ENCODE results near the gene TSACC.

TSACC gene

DNA sequence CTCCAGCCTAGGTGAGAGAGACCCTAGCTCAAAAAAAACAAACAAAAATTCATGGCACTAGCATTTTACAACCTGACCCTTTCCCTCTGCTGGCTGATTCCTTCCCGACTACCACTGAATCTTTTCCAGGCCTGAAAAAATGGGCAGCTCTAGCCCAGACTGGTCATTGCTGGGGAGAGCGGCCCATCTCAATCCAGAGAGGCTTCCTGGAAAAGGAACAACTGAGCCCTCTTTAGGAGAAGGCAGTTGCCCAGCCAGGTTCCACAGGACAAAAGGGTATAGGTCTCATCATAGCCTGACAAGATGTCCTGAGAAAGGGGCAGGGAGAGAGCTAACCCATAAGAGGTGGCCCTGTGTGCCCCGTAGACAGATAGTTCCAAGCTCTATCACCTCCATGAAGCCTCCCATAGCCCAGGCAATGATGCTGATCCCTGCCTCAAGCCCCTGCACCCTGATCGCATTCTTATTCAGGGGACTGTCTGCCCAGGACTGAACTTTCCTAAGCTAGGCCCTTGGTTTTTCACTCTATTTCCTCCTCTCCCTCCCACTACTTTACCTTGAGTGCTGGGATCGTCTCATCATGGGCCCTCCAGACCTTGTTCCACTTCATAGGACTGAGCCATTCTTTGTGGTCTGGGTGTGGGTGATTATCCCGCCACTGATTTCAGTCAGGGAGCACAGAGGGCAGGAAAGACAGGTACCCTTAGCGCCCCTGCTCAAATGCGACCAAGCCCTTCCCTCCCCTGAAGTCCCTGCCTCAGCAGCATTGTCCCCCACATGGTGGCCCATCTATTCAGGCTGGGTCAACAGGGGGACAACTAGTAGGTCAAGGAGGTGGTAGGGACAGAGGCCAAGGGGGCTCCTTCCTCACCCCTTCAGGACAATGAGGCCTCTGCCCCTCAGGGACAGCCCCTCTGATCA is 48.9 kb downstream of the TSACC start:
- H3K27ac ChIP-seq (ENCODE audit: low read depth, low read length) = no peak overlapping the region
- peaks cover 46% of the 10 kb centered on the region for H3K27me3 ChIP-seq (ENCODE audit: insufficient read depth, low read length)
- H3K79me2 ChIP-seq (ENCODE audit: control insufficient read depth, insufficient read depth, low read length, unreplicated experiment) = no peaks in the 10 kb centered on the region
- no peak overlapping the region for H2AFZ ChIP-seq (ENCODE audit: low read length, unreplicated experiment)
- no peaks in the 10 kb centered on the region for H3K36me3 ChIP-seq (ENCODE audit: insufficient read depth, low read length)
- H3K4me3 ChIP-seq (ENCODE audit: low read depth, low read length) = no peak overlapping the region
- no peaks in the 10 kb centered on the region for H3K4me1 ChIP-seq (ENCODE audit: control insufficient read depth, insufficient read depth, low read length, unreplicated experiment)

GRCh38 chr1:156387870-156388173 is 49.5 kb downstream of the TSACC start:
- Histone ChIP-seq H2AFZ (ENCODE audit: low read length, unreplicated experiment) (no peak overlapping the region), H3K79me2 (ENCODE audit: control insufficient read depth, insufficient read depth, low read length, unreplicated experiment) (no peaks in the 10 kb centered on the region), H3K27ac (ENCODE audit: low read depth, low read length) (no peak overlapping the region), H3K36me3 (ENCODE audit: insufficient read depth, low read length) (no peaks in the 10 kb centered on the region), H3K27me3 (ENCODE audit: insufficient read depth, low read length) (peaks cover 46% of the 10 kb centered on the region), H3K4me3 (ENCODE audit: low read depth, low read length) (no peak overlapping the region), H3K4me1 (ENCODE audit: control insufficient read depth, insufficient read depth, low read length, unreplicated experiment) (no peaks in the 10 kb centered on the region)

DNA sequence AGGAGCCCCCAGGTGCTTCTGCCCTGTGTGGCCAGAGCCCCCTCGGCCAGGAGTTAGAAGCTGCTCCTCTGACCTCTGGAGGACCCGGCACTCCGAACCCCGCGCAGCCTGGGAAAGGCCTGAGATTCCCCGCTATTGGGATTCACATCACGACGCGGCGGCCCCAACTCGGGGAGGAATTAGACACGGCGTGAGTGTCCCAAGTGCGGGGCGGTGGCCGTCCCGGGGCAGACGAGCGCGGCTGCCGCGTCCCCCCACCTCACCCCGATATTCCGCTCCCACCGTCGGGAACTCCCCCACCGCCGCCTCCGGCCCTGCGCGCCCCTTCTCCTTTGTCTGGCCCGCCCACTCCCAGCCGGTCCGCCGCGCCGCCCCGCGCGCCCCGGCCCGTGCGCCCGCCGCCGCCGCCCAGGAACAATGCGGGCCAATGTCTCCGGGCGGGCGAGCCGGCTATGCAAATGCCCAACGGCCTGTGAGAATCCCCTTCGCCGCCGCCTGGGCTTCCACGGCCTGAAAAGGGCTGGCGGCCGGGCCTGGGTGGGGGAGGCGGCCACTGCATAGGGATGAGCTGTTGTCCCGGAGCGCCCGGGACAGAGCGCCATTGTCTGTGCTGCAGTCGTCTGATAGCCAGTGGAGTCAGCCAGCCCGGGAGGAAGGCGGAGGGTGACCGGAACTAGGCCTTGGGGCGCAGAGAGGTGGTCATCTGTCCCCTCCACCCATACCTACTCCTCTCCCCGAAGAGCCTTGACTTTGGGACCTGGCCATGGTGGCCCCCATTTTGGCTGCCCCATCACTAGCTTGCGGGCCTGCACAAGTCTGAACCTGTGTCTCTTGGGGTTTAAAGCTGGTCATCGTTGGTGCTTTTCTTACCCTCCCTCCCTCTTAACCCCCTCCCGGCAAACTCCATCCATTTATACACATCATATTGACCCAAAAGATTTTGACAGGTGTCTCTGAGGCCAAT is 50.1 kb downstream of the TSACC start:
- Histone ChIP-seq H3K79me2 (ENCODE audit: control insufficient read depth, insufficient read depth, low read length, unreplicated experiment) (no peaks in the 10 kb centered on the region), H3K36me3 (ENCODE audit: insufficient read depth, low read length) (no peaks in the 10 kb centered on the region), H3K27me3 (ENCODE audit: insufficient read depth, low read length) (peaks cover 46% of the 10 kb centered on the region), H3K4me1 (ENCODE audit: control insufficient read depth, insufficient read depth, low read length, unreplicated experiment) (no peaks in the 10 kb centered on the region), H2AFZ (ENCODE audit: low read length, unreplicated experiment) (no peak overlapping the region), H3K27ac (ENCODE audit: low read depth, low read length) (no peak overlapping the region), H3K4me3 (ENCODE audit: low read depth, low read length) (no peak overlapping the region)

- no peak overlapping the region for H3K4me3 ChIP-seq (ENCODE audit: low read depth, low read length)
- H3K79me2 ChIP-seq (ENCODE audit: control insufficient read depth, insufficient read depth, low read length, unreplicated experiment) = no peaks in the 10 kb centered on the region
- H3K27ac ChIP-seq (ENCODE audit: low read depth, low read length) = no peak overlapping the region
- H3K27me3 ChIP-seq (ENCODE audit: insufficient read depth, low read length) = peaks cover 46% of the 10 kb centered on the region
- H2AFZ ChIP-seq (ENCODE audit: low read length, unreplicated experiment) = no peak overlapping the region
- H3K4me1 ChIP-seq (ENCODE audit: control insufficient read depth, insufficient read depth, low read length, unreplicated experiment) = no peaks in the 10 kb centered on the region
- no peaks in the 10 kb centered on the region for H3K36me3 ChIP-seq (ENCODE audit: insufficient read depth, low read length)
Observed at GRCh38 chr1:156389311-156389710, 51.0 kb downstream of the TSACC start.

DNA sequence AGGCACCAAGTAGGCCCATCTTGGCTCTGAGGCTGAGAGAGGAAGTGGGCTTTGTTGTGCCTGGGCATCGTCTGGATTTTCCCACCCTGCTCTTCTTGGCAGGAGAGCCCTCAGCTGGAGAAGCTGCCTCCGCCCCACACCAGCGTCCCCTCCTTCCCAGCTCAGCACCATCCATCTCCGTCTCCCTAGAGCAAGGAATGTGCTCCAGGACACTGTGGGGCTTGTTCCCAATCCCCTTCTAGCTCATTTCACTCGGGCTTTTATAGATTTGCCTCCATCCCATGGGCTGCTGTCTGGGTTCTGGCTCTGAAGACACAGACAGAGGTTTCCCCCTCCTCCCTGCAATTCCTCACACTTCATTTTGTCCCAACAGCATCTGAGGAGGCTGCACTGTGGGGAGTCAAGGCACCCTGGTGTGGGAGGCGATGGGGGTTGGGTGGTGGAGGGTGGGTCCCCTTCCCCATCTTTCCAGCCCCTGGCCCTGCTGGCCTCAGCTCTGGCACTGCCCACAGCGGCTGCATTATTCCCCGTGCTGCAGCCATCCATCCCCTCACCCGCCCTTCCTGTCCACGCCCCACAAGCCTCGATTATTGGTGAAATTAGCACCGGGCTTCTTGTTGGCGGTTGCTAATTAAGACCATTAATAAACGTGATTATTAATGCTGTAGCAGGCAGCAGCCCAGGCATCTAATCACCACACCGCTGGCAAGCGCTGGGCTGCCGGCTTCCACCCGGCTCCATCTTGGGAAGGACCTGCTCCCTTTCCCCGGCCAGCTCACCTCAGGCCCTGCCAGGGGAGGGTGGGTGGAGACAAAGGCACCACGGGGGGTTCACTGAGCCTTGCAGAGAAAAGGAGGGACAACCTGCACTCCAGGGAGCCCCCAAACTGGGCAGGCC is 52.4 kb downstream of the TSACC start:
- no peaks in the 10 kb centered on the region for H3K4me1 ChIP-seq (ENCODE audit: control insufficient read depth, insufficient read depth, low read length, unreplicated experiment)
- H3K36me3 ChIP-seq (ENCODE audit: insufficient read depth, low read length) = no peaks in the 10 kb centered on the region
- H2AFZ ChIP-seq (ENCODE audit: low read length, unreplicated experiment) = no peak overlapping the region
- H3K79me2 ChIP-seq (ENCODE audit: control insufficient read depth, insufficient read depth, low read length, unreplicated experiment) = no peaks in the 10 kb centered on the region
- H3K27ac ChIP-seq (ENCODE audit: low read depth, low read length) = no peak overlapping the region
- no peak overlapping the region for H3K4me3 ChIP-seq (ENCODE audit: low read depth, low read length)
- H3K27me3 ChIP-seq (ENCODE audit: insufficient read depth, low read length) = peaks cover 46% of the 10 kb centered on the region

GRCh38 chr1:156391366-156391677 is 53.0 kb downstream of the TSACC start:
- Histone ChIP-seq H2AFZ (ENCODE audit: low read length, unreplicated experiment) (no peak overlapping the region), H3K4me1 (ENCODE audit: control insufficient read depth, insufficient read depth, low read length, unreplicated experiment) (no peaks in the 10 kb centered on the region), H3K4me3 (ENCODE audit: low read depth, low read length) (no peak overlapping the region), H3K36me3 (ENCODE audit: insufficient read depth, low read length) (no peaks in the 10 kb centered on the region), H3K27ac (ENCODE audit: low read depth, low read length) (no peak overlapping the region), H3K79me2 (ENCODE audit: control insufficient read depth, insufficient read depth, low read length, unreplicated experiment) (no peaks in the 10 kb centered on the region), H3K27me3 (ENCODE audit: insufficient read depth, low read length) (peaks cover 46% of the 10 kb centered on the region)

DNA sequence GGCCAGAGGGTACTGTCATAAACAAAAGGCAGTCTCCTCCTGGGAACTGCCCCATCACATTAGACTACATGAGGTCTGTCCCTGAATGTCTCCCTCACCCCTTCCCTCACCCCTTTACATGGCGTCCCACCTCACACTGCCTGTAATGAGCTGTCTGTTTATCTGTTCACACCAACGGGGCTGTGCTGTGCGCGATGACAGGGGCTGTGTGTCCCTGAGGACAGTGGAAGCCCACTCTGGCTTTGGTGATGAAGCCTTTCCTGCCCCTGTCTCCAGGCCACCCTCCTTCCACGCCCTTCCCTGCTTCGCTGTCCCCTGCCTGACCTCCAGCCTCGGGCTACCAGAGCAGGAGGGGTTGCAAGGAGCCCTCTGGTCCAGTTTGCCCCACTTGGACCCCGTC is 53.4 kb downstream of the TSACC start:
- H3K4me3 ChIP-seq (ENCODE audit: low read depth, low read length) = no peak overlapping the region
- H3K4me1 ChIP-seq (ENCODE audit: control insufficient read depth, insufficient read depth, low read length, unreplicated experiment) = no peaks in the 10 kb centered on the region
- no peak overlapping the region for H3K27ac ChIP-seq (ENCODE audit: low read depth, low read length)
- no peaks in the 10 kb centered on the region for H3K79me2 ChIP-seq (ENCODE audit: control insufficient read depth, insufficient read depth, low read length, unreplicated experiment)
- H3K27me3 ChIP-seq (ENCODE audit: insufficient read depth, low read length) = peaks cover 45% of the 10 kb centered on the region
- no peaks in the 10 kb centered on the region for H3K36me3 ChIP-seq (ENCODE audit: insufficient read depth, low read length)
- no peak overlapping the region for H2AFZ ChIP-seq (ENCODE audit: low read length, unreplicated experiment)

DNA sequence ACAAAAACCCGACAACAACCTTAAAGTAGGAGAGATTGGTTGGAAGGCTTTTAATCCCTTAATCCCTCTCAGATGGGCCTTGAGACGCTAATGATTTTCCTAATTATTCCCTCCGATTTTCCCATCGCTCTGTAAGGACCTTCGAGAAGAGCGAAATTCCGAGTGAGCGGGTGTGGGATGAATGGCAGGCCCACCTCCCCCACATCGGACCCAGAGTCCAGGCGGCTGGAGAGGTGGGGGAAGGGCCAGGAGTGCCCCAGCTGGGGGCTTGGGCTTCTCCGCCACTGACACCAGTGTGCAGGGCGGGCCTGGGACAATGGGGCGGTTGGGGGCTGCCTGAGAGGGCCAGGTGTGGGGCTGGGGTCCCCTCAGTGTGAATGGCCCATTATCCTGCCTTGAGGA is 54.1 kb downstream of the TSACC start:
- Histone ChIP-seq H3K4me1 (ENCODE audit: control insufficient read depth, insufficient read depth, low read length, unreplicated experiment) (no peaks in the 10 kb centered on the region), H3K27me3 (ENCODE audit: insufficient read depth, low read length) (peaks cover 38% of the 10 kb centered on the region), H2AFZ (ENCODE audit: low read length, unreplicated experiment) (no peak overlapping the region), H3K27ac (ENCODE audit: low read depth, low read length) (no peak overlapping the region), H3K36me3 (ENCODE audit: insufficient read depth, low read length) (no peaks in the 10 kb centered on the region), H3K4me3 (ENCODE audit: low read depth, low read length) (no peak overlapping the region), H3K79me2 (ENCODE audit: control insufficient read depth, insufficient read depth, low read length, unreplicated experiment) (no peaks in the 10 kb centered on the region)

DNA sequence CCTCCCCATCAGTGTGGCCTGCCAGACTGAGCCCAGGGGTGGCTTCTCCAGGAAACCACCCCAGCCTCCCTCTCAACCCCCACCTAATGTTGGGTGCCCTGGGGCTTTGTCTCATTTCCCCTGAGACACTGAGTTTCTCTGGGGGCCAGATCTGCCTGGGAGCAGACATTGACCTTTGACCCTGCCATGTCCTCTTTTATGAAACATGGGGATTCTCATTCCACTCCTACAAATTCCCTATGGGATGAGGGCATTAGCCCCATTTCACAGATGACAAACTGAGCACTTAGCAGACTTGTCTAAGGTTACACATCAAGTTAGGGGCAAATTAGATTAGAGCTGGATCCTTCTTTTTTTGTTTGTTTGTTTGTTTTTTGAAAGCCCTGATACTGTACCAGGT is 54.8 kb downstream of the TSACC start:
- Histone ChIP-seq H3K4me3 (ENCODE audit: low read depth, low read length) (no peak overlapping the region), H3K79me2 (ENCODE audit: control insufficient read depth, insufficient read depth, low read length, unreplicated experiment) (no peaks in the 10 kb centered on the region), H3K27ac (ENCODE audit: low read depth, low read length) (no peak overlapping the region), H3K36me3 (ENCODE audit: insufficient read depth, low read length) (no peaks in the 10 kb centered on the region), H3K4me1 (ENCODE audit: control insufficient read depth, insufficient read depth, low read length, unreplicated experiment) (no peaks in the 10 kb centered on the region), H3K27me3 (ENCODE audit: insufficient read depth, low read length) (peaks cover 31% of the 10 kb centered on the region), H2AFZ (ENCODE audit: low read length, unreplicated experiment) (no peak overlapping the region)

DNA sequence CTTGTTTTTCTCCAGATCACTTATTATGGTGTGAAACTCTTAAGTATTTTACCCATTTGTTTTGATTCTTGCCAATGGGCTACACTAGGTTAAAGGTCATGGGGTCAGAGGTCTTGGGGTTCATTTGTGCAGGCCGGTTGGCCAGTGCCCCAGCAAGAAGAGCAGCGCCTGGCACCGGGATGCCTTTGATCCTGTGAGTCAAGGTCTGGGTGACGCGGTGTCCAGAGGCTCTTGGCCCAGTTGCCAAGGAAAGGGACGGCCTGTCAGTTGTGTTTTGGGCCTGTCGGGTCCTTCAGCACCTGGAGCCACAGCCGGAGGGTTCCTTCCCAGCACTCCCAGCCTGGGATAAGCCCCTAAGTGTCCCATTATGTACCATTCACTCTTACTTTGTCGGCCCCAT is 55.8 kb downstream of the TSACC start:
- no peak overlapping the region for H2AFZ ChIP-seq (ENCODE audit: low read length, unreplicated experiment)
- H3K4me3 ChIP-seq (ENCODE audit: low read depth, low read length) = no peak overlapping the region
- no peaks in the 10 kb centered on the region for H3K79me2 ChIP-seq (ENCODE audit: control insufficient read depth, insufficient read depth, low read length, unreplicated experiment)
- H3K4me1 ChIP-seq (ENCODE audit: control insufficient read depth, insufficient read depth, low read length, unreplicated experiment) = no peaks in the 10 kb centered on the region
- H3K27ac ChIP-seq (ENCODE audit: low read depth, low read length) = no peak overlapping the region
- peaks cover 21% of the 10 kb centered on the region for H3K27me3 ChIP-seq (ENCODE audit: insufficient read depth, low read length)
- H3K36me3 ChIP-seq (ENCODE audit: insufficient read depth, low read length) = no peaks in the 10 kb centered on the region

Data from ACC112 (cell line).